RPMI7951 (cell line): Measurements from ENCODE around the gene PARD6G. TPM values are rescaled to one million over a fixed set of nuclear protein-coding genes. Genes with fewer than 3 reads are reported as not detected.

ENCODE experiments used
- DNase-seq: peaks from one replicate; pipeline ENCODE4 v3.0.0-alpha.2; 2012; ENCODE audit warnings: low read depth
- total RNA-seq: library from RNA; depleted of rRNA; stranded (reverse); fragments of >200 nt; shearing (Covaris generic); gene quantifications from 2 replicates; pipeline ENCODE4 v1.2.3, GENCODE V29; 2014; rRNA removed

The PARD6G gene
- total RNA-seq: 0.24 and 0.68 TPM in 2 replicates

- peak; percentile 56 for DNase-seq
Measured at GRCh38 chr18:80247393-80247841, at the start of gene PARD6G. Gene PARD6G (minus strand): TSS chr18:80247514. CDS start chr18:80247348, 166 bp downstream.

GRCh38 chr18:80262241-80263033 is 15.1 kb upstream of the PARD6G start:
- peak; percentile 28 for DNase-seq

- no peak for DNase-seq
Measured at GRCh38 chr18:80259610-80260009, 12.3 kb upstream of the PARD6G start.

GRCh38 chr18:80258640-80259039 is 11.3 kb upstream of the PARD6G start:
- DNase-seq: no peak

GRCh38 chr18:80257579-80258543 is 10.5 kb upstream of the PARD6G start:
- DNase-seq: peak; percentile 55

GRCh38 chr18:80254971-80255500 is 7.7 kb upstream of the PARD6G start:
- DNase-seq: no peak

- DNase-seq: no peak
Measured at GRCh38 chr18:80253871-80254492, 6.7 kb upstream of the PARD6G start.

GRCh38 chr18:80253236-80253635 is 5.9 kb upstream of the PARD6G start:
- no peak for DNase-seq

- DNase-seq: peak; percentile 20
Measured at GRCh38 chr18:80252136-80252535, 4.8 kb upstream of the PARD6G start.

- DNase-seq: no peak
Measured at GRCh38 chr18:80251700-80252099, 4.4 kb upstream of the PARD6G start.

- DNase-seq: no peak
Measured at GRCh38 chr18:80250740-80251364, 3.5 kb upstream of the PARD6G start.

- DNase-seq: no peak
Measured at GRCh38 chr18:80249217-80250093, 2.1 kb upstream of the PARD6G start.

GRCh38 chr18:80246445-80247392 is 595 bp downstream of the PARD6G start:
- DNase-seq: no peak

- no peak for DNase-seq
Measured at GRCh38 chr18:80245781-80246444, 1.4 kb downstream of the PARD6G start.

- no peak for DNase-seq
Measured at GRCh38 chr18:80244956-80245730, 2.2 kb downstream of the PARD6G start.

- no peak for DNase-seq
Measured at GRCh38 chr18:80244167-80244566, 3.1 kb downstream of the PARD6G start.

GRCh38 chr18:80243204-80243603 is 4.1 kb downstream of the PARD6G start:
- DNase-seq: no peak
